Left lung (tissue), 8 donors: ENCODE measurements around the gene GALNS. TPM values are rescaled to one million over a fixed set of nuclear protein-coding genes. Genes with fewer than 3 reads are reported as not detected.

ENCODE experiments used
- polyA plus RNA-seq, 6 donors: library from polyadenylated mRNA; unstranded; fragments of 120-200 nt; gene quantifications; one replicate each; pipeline ENCODE4 v1.2.1, GENCODE V29; 2013; ENCODE audit not compliant: insufficient read length in 6 of 6
- total RNA-seq, 2 donors: library from RNA; stranded (reverse); fragmentation: NEBNext Ultra II Directional; extraction: Animal tissue kit (Norgen Biotek cat#: 25700); gene quantifications; one replicate each; pipeline ENCODE4 v1.2.1, GENCODE V29; 2021
- donor health status: DM: no; HTN: yes; CAD: no.
- donor health status: DM: no; HTN: no; CAD: no.

Gene GALNS
- total and polyA plus RNA-seq, 8 donors, result 23.8 to 46.5 (median 31.9) TPM

Other genes starting within 250 kb of the GALNS start
- not detected for gene IL17C, start 218.4 kb downstream of the GALNS start, total RNA-seq
- gene IL17C, start 218.4 kb downstream of the GALNS start, polyA plus RNA-seq, result not detected
- 100 to 1,000 TPM; 243 to 396 TPM for gene CYBA, start 205.9 kb downstream of the GALNS start, total RNA-seq
- gene CYBA, start 205.9 kb downstream of the GALNS start, polyA plus RNA-seq, result 10 to 100 TPM; 48.8 to 93.9 (median 70.9) TPM
- 100 to 1,000 TPM in 1 of 2 donors, 10 to 100 TPM in 1; 66.3 to 154 TPM for gene MVD, start 193.9 kb downstream of the GALNS start, total RNA-seq
- gene MVD, start 193.9 kb downstream of the GALNS start, polyA plus RNA-seq, result 10 to 100 TPM; 24.3 to 47.7 (median 32.7) TPM
- gene SNAI3, start 170.4 kb downstream of the GALNS start, total RNA-seq, result 1 to 10 TPM; 1.9 to 2.3 TPM
- gene SNAI3, start 170.4 kb downstream of the GALNS start, polyA plus RNA-seq, result 1 to 10 TPM in 4 of 6 donors, under 1 TPM in 2; 0.86 to 1.9 (median 1.7) TPM
- 10 to 100 TPM; 28.4 to 54.0 TPM for gene RNF166, start 150.5 kb downstream of the GALNS start, total RNA-seq
- gene RNF166, start 150.5 kb downstream of the GALNS start, polyA plus RNA-seq, result 10 to 100 TPM; 14.8 to 24.5 (median 15.4) TPM
- gene CTU2, start 150.4 kb downstream of the GALNS start, total RNA-seq, result 10 to 100 TPM; 15.4 to 19.8 TPM
- gene CTU2, start 150.4 kb downstream of the GALNS start, polyA plus RNA-seq, result 10 to 100 TPM in 4 of 6 donors, 1 to 10 TPM in 2; 9.7 to 17.1 (median 12.1) TPM
- gene PIEZO1, start 71.7 kb downstream of the GALNS start, total RNA-seq, result 100 to 1,000 TPM; 154 to 193 TPM
- 100 to 1,000 TPM in 2 of 6 donors, 10 to 100 TPM in 4; 75.3 to 129 (median 91.9) TPM for gene PIEZO1, start 71.7 kb downstream of the GALNS start, polyA plus RNA-seq
- gene CDT1, start 53.2 kb downstream of the GALNS start, total RNA-seq, result 10 to 100 TPM in 1 of 2 donors, 1 to 10 TPM in 1; 9.3 to 14.5 TPM
- gene CDT1, start 53.2 kb downstream of the GALNS start, polyA plus RNA-seq, result 10 to 100 TPM; 10.8 to 20.4 (median 13.4) TPM
- gene APRT, start 45.0 kb downstream of the GALNS start, total RNA-seq, result 100 to 1,000 TPM; 108 to 161 TPM
- gene APRT, start 45.0 kb downstream of the GALNS start, polyA plus RNA-seq, result 100 to 1,000 TPM in 2 of 6 donors, 10 to 100 TPM in 4; 69.9 to 106 (median 83.4) TPM
- 10 to 100 TPM; 47.3 to 51.1 TPM for gene TRAPPC2L, start 180 bp upstream of the GALNS start, total RNA-seq
- gene TRAPPC2L, start 180 bp upstream of the GALNS start, polyA plus RNA-seq, result 10 to 100 TPM; 60.7 to 74.4 (median 71.6) TPM
- not detected for gene PABPN1L, start 9.7 kb upstream of the GALNS start, total RNA-seq
- gene PABPN1L, start 9.7 kb upstream of the GALNS start, polyA plus RNA-seq, result under 1 TPM in 1 of 6 donors, not detected in 5; 0.12 TPM
- 10 to 100 TPM in 1 of 2 donors, 1 to 10 TPM in 1; 8.9 to 10.4 TPM for gene CBFA2T3, start 120.3 kb upstream of the GALNS start, total RNA-seq
- gene CBFA2T3, start 120.3 kb upstream of the GALNS start, polyA plus RNA-seq, result 1 to 10 TPM; 3.8 to 6.8 (median 4.8) TPM
- gene ACSF3, start 236.9 kb upstream of the GALNS start, total RNA-seq, result 10 to 100 TPM; 34.4 to 38.4 TPM
- 10 to 100 TPM; 30.0 to 36.7 (median 33.4) TPM for gene ACSF3, start 236.9 kb upstream of the GALNS start, polyA plus RNA-seq